ENCODE results near the gene CLASP2.

CLASP2 gene

GRCh38 chr3:33690341-33690740, 27.7 kb downstream of the CLASP2 start:
- H3K4me1 ChIP-seq (ENCODE audit: insufficient read depth, low read length, poor library complexity, severe bottlenecking): no peaks in the 10 kb centered on the region
- no peaks in the 10 kb centered on the region for H3F3A ChIP-seq (ENCODE audit: low read depth)
- H3K9ac ChIP-seq (ENCODE audit: low read depth, low read length, poor library complexity, severe bottlenecking): no peak overlapping the region
- no peak for TF ChIP-seq EZH2phosphoT487 (IDR thresholded peaks at IDR 0.05; ENCODE audit: borderline replicate concordance)
- no peak for TF ChIP-seq CTCF (conservative IDR thresholded peaks at IDR 0.05; ENCODE audit: low read length)
- H3K4me2 ChIP-seq (ENCODE audit: low read depth, low read length, poor library complexity, severe bottlenecking): no peak overlapping the region
- H3K27me3 ChIP-seq (ENCODE audit: insufficient read depth, low read length, poor library complexity, severe bottlenecking): no peaks in the 10 kb centered on the region
- H3K79me2 ChIP-seq (ENCODE audit: insufficient read depth, low read length): no peaks in the 10 kb centered on the region; the same call in 1 of the 2 replicates
- no peak overlapping the region for H2AFZ ChIP-seq (ENCODE audit: low read length)
- H3K9me3 ChIP-seq (ENCODE audit: insufficient read depth, low read depth, low read length): no peaks in the 10 kb centered on the region
- H3K9me2 ChIP-seq (replicated peaks; ENCODE audit: low read depth, low read length): no peaks in the 10 kb centered on the region
- H3K36me3 ChIP-seq (ENCODE audit: insufficient read depth, low read length): peaks cover 50% of the 10 kb centered on the region
- no peaks in the 10 kb centered on the region for H4K20me1 ChIP-seq (ENCODE audit: insufficient read depth, low read length, poor library complexity, severe bottlenecking)
- H3K4me3 ChIP-seq (ENCODE audit: low read length, poor library complexity, severe bottlenecking): no peak overlapping the region

GRCh38 chr3:33687406-33688010, 30.5 kb downstream of the CLASP2 start:
- no peaks in the 10 kb centered on the region for H3K9me3 ChIP-seq (ENCODE audit: insufficient read depth, low read depth, low read length)
- H3K4me2 ChIP-seq (ENCODE audit: low read depth, low read length, poor library complexity, severe bottlenecking): no peak overlapping the region
- no peak for TF ChIP-seq EZH2phosphoT487 (IDR thresholded peaks at IDR 0.05; ENCODE audit: borderline replicate concordance)
- TF ChIP-seq CTCF (conservative IDR thresholded peaks at IDR 0.05; ENCODE audit: low read length): no peak
- H3K4me1 ChIP-seq (ENCODE audit: insufficient read depth, low read length, poor library complexity, severe bottlenecking): no peaks in the 10 kb centered on the region
- no peak overlapping the region for H3K9ac ChIP-seq (ENCODE audit: low read depth, low read length, poor library complexity, severe bottlenecking)
- peaks cover 51% of the 10 kb centered on the region for H3K36me3 ChIP-seq (ENCODE audit: insufficient read depth, low read length)
- no peaks in the 10 kb centered on the region for H4K20me1 ChIP-seq (ENCODE audit: insufficient read depth, low read length, poor library complexity, severe bottlenecking)
- no peak overlapping the region for H3K4me3 ChIP-seq (ENCODE audit: low read length, poor library complexity, severe bottlenecking)
- no peak overlapping the region for H2AFZ ChIP-seq (ENCODE audit: low read length)
- no peaks in the 10 kb centered on the region for H3F3A ChIP-seq (ENCODE audit: low read depth)
- no peaks in the 10 kb centered on the region; the same call in 1 of the 2 replicates for H3K79me2 ChIP-seq (ENCODE audit: insufficient read depth, low read length)
- no peaks in the 10 kb centered on the region for H3K27me3 ChIP-seq (ENCODE audit: insufficient read depth, low read length, poor library complexity, severe bottlenecking)
- no peaks in the 10 kb centered on the region for H3K9me2 ChIP-seq (replicated peaks; ENCODE audit: low read depth, low read length)

- peaks cover 57% of the 10 kb centered on the region; the same call in 1 of the 2 replicates for H3K36me3 ChIP-seq (ENCODE audit: insufficient read depth, low read length)
- H3K4me1 ChIP-seq (ENCODE audit: insufficient read depth, low read length, poor library complexity, severe bottlenecking): no peaks in the 10 kb centered on the region
- H3K9me3 ChIP-seq (ENCODE audit: insufficient read depth, low read depth, low read length): 0 out of 2 replicates have a peak, but pooled peaks cover 6% of the 10 kb centered on the region
- H2AFZ ChIP-seq (ENCODE audit: low read length): no peak overlapping the region
- no peaks in the 10 kb centered on the region for H3K79me2 ChIP-seq (ENCODE audit: insufficient read depth, low read length)
- H3K27me3 ChIP-seq (ENCODE audit: insufficient read depth, low read length, poor library complexity, severe bottlenecking): no peaks in the 10 kb centered on the region
- TF ChIP-seq CTCF (conservative IDR thresholded peaks at IDR 0.05; ENCODE audit: low read length): no peak
- no peak for TF ChIP-seq EZH2phosphoT487 (IDR thresholded peaks at IDR 0.05; ENCODE audit: borderline replicate concordance)
- H4K20me1 ChIP-seq (ENCODE audit: insufficient read depth, low read length, poor library complexity, severe bottlenecking): no peaks in the 10 kb centered on the region
- no peak overlapping the region for H3K4me3 ChIP-seq (ENCODE audit: low read length, poor library complexity, severe bottlenecking)
- H3F3A ChIP-seq (ENCODE audit: low read depth): no peaks in the 10 kb centered on the region
- H3K9me2 ChIP-seq (replicated peaks; ENCODE audit: low read depth, low read length): no peaks in the 10 kb centered on the region
- H3K4me2 ChIP-seq (ENCODE audit: low read depth, low read length, poor library complexity, severe bottlenecking): no peak overlapping the region
- H3K9ac ChIP-seq (ENCODE audit: low read depth, low read length, poor library complexity, severe bottlenecking): no peak overlapping the region
These were observed 35.3 kb downstream of the CLASP2 start for GRCh38 chr3:33682770-33683169.

Data from Loucy (cell line).